K562 (cell line): Measurements from ENCODE around the gene IL3RA. TPM values are rescaled to one million over a fixed set of nuclear protein-coding genes. Genes with fewer than 3 reads are reported as not detected.

Experiments used
- ATAC-seq: fragments of 200-7000 bp; cut with Tn5 transposase; 3 replicates; pipeline ENCODE4 v1.9.1; 2020; ENCODE audit warnings: moderate library complexity
- BruUV-seq: library from RNA; stranded (reverse); fragments of 400-500 nt; replicated peaks from 2 replicates; lab custom pipeline; 2021; lab: Mats Ljungman, UMichigan
- CTCF ChIA-PET: fragments of 300-600 bp; formaldehyde crosslinking; extraction: SDS; loops from one replicate; lab custom pipeline; 2021; ENCODE audit warnings: low intra/inter-chr PET ratio; lab: Yijun Ruan, JAX
- POLR2A ChIA-PET: fragments of 300-600, 350-650 bp; sonication (Branson Sonifier 250); formaldehyde crosslinking; extraction: SDS; loops from one replicate; lab custom pipeline; 2021; ENCODE audit warnings: antibody characterized with exemption, inconsistent platforms; lab: Yijun Ruan, JAX
- DNase-seq, 4 experiments: peaks; one replicate each; pipeline versions ENCODE4 v3.0.0 to v3.0.0-alpha.2; 2011 to 2018; ENCODE audit warnings: low spot score in 3 of 4, mixed read lengths in 3 of 4; ENCODE audit errors: extremely low read depth in 1 of 4
- FAIRE-seq: peaks from 2 replicates; lab custom pipeline; 2011; peaks lifted over from hg19 to GRCh38; lab: Jason Lieb, UNC
- H2AFZ ChIP-seq: 2 replicates; pipeline ENCODE4 v1.6.0; 2011; ENCODE audit warnings: low read depth, low read length, control low read depth, inconsistent platforms
- H3K27ac ChIP-seq: fragments of 200-600 bp; 3 replicates; pipeline ENCODE4 v1.8.0; 2011; ENCODE audit warnings: low read depth, mild to moderate bottlenecking, control low read depth, inconsistent platforms, low read length, moderate library complexity, mixed read lengths; ENCODE audit errors: extremely low read depth
- H3K27me3 ChIP-seq, 2 experiments: fragments of 300-600 bp in 1 of 2; 2 replicates in 1 of 2; 3 replicates in 1 of 2; pipeline versions ENCODE4 v1.6.0 to v1.8.0; 2011; ENCODE audit warnings: inconsistent platforms in 2 of 2, low read length in 2 of 2, mild to moderate bottlenecking in 1 of 2, mixed read lengths in 1 of 2, moderate library complexity in 1 of 2; ENCODE audit not compliant: control insufficient read depth in 2 of 2, insufficient read depth in 2 of 2
- H3K36me3 ChIP-seq: fragments of 300-600 bp; 3 replicates; pipeline ENCODE4 v1.8.0; 2011; ENCODE audit warnings: mild to moderate bottlenecking, low read length, inconsistent platforms; ENCODE audit not compliant: control insufficient read depth, insufficient read depth
- H3K4me1 ChIP-seq, 2 experiments: fragments of 200-600 bp in 1 of 2; replicated peaks in 1 of 2; 2 replicates in 1 of 2; 3 replicates in 1 of 2; pipeline versions ENCODE4 v1.5.1 to v1.8.0; 2011; ENCODE audit warnings: inconsistent platforms in 2 of 2, low read length in 2 of 2, mild to moderate bottlenecking in 1 of 2, mixed read lengths in 1 of 2, moderate library complexity in 1 of 2; ENCODE audit not compliant: control insufficient read depth in 2 of 2, insufficient read depth in 2 of 2
- H3K4me2 ChIP-seq: 2 replicates; pipeline ENCODE4 v1.6.1; 2011; ENCODE audit warnings: low read length, control low read depth, inconsistent platforms, mixed read lengths; ENCODE audit not compliant: insufficient read depth
- H3K4me3 ChIP-seq: fragments of 200-600 bp; sonication (generic), shearing (Covaris generic); 2 replicates; pipeline ENCODE4 v1.5.1; 2016; ENCODE audit warnings: control low read depth, inconsistent platforms
- H3K79me2 ChIP-seq: fragments of 200-600 bp; 3 replicates; pipeline ENCODE4 v1.8.0; 2011; ENCODE audit warnings: low read length, inconsistent platforms; ENCODE audit not compliant: control insufficient read depth, insufficient read depth
- H3K9ac ChIP-seq, 2 experiments: 2 replicates each; pipeline versions ENCODE4 v1.6.0 to v1.6.1; 2011; ENCODE audit warnings: low read depth in 2 of 2, low read length in 2 of 2, control low read depth in 1 of 2, inconsistent platforms in 1 of 2, mild to moderate bottlenecking in 1 of 2, mixed read lengths in 1 of 2; ENCODE audit not compliant: insufficient read depth in 1 of 2
- H3K9me1 ChIP-seq: one replicate; pipeline ENCODE4 v1.6.0; 2011; ENCODE audit warnings: inconsistent platforms, mild to moderate bottlenecking, low read length, moderate library complexity; ENCODE audit not compliant: control insufficient read depth, insufficient read depth
- H3K9me3 ChIP-seq: replicated peaks from 2 replicates; pipeline ENCODE4 v1.5.1; 2011; ENCODE audit warnings: low read depth, low read length, inconsistent platforms; ENCODE audit not compliant: control insufficient read depth, insufficient read depth
- H4K20me1 ChIP-seq: replicated peaks from 2 replicates; pipeline ENCODE4 v1.6.1; 2011; ENCODE audit warnings: low read length, inconsistent platforms, mixed read lengths; ENCODE audit not compliant: control insufficient read depth, insufficient read depth
- CCNT2 ChIP-seq: IDR thresholded peaks from 2 replicates; pipeline ENCODE4 v1.6.1; 2011; ENCODE audit warnings: borderline replicate concordance, low read depth, mild to moderate bottlenecking, moderate library complexity, mixed read lengths, low read length; ENCODE audit not compliant: insufficient read length; ENCODE audit errors: extremely low read depth
- ESRRA ChIP-seq: fragments of 450-650 bp; IDR thresholded peaks from 2 replicates; pipeline ENCODE4 v1.6.1; 2014; ENCODE audit warnings: low read depth, mild to moderate bottlenecking, moderate library complexity, borderline replicate concordance
- GMEB1 ChIP-seq: fragments of 250-450 bp; sonication (Bioruptor Pico); IDR thresholded peaks from 2 replicates; pipeline ENCODE4 v1.4.0; 2020; ENCODE audit warnings: mild to moderate bottlenecking
- MAX ChIP-seq: sonication (generic); formaldehyde crosslinking; IDR thresholded peaks from 2 replicates; pipeline ENCODE4 v1.9.0; 2022; ENCODE audit warnings: mild to moderate bottlenecking, missing genetic modification reagents
- MAZ ChIP-seq, 2 experiments: fragments of 450-650 bp in 1 of 2; sonication (generic) in 1 of 2; formaldehyde crosslinking; IDR thresholded peaks in 1 of 2; conservative IDR thresholded peaks in 1 of 2; 2 replicates each; pipeline versions ENCODE4 v1.4.0 to v1.5.0; 2020; ENCODE audit warnings: mild to moderate bottlenecking in 1 of 2, missing genetic modification reagents in 1 of 2
- MEIS2 ChIP-seq: fragments of 450-650 bp; IDR thresholded peaks from 2 replicates; pipeline ENCODE4 v1.6.1; 2014; ENCODE audit warnings: mild to moderate bottlenecking; ENCODE audit not compliant: partially characterized antibody
- NRF1 ChIP-seq, 2 experiments: fragments of 450-650 bp; IDR thresholded peaks in 1 of 2; conservative IDR thresholded peaks in 1 of 2; 2 replicates each; pipeline ENCODE4 v1.6.1; 2014; ENCODE audit warnings: mild to moderate bottlenecking in 2 of 2
- TEAD1 ChIP-seq, 2 experiments: fragments of 450-650 bp in 1 of 2; sonication (generic) in 1 of 2; formaldehyde crosslinking; IDR thresholded peaks; 2 replicates each; pipeline versions ENCODE4 v1.4.0 to v1.8.0; 2020 to 2022; ENCODE audit warnings: mild to moderate bottlenecking in 2 of 2, missing genetic modification reagents in 1 of 2
- TEAD2 ChIP-seq: fragments of 450-650 bp; IDR thresholded peaks from 2 replicates; pipeline ENCODE4 v1.6.1; 2016; ENCODE audit warnings: missing genetic modification characterization, control low read depth, missing compliant biosample characterization
- TOE1 ChIP-seq, 2 experiments: fragments of 450-650 bp in 1 of 2; sonication (generic) in 1 of 2; formaldehyde crosslinking in 1 of 2; IDR thresholded peaks; 2 replicates each; pipeline versions ENCODE4 v1.7.1 to v1.8.0; 2016 to 2022; ENCODE audit warnings: borderline replicate concordance in 2 of 2, mild to moderate bottlenecking in 2 of 2, antibody characterized with exemption in 1 of 2, inconsistent platforms in 1 of 2, low read depth in 1 of 2, missing genetic modification reagents in 1 of 2, moderate library complexity in 1 of 2
- ZNF740 ChIP-seq, 3 experiments: fragments of 200-800 bp in 1 of 3; sonication (Bioruptor generic) in 1 of 3; sonication (generic) in 1 of 3; formaldehyde crosslinking in 1 of 3; IDR thresholded peaks; 2 replicates each; pipeline versions ENCODE4 v1.6.1 to v1.8.0; 2016 to 2022; ENCODE audit warnings: mild to moderate bottlenecking in 2 of 3, missing compliant biosample characterization in 2 of 3, missing genetic modification characterization in 2 of 3, missing genetic modification reagents in 1 of 3
- WGBS: fragments of 100-300 bp; shearing (Covaris generic); methylation state at CpG from one replicate; pipeline ENCODE4 v1.1.6; 2016; ENCODE audit warnings: low coverage, mixed read lengths; ENCODE audit not compliant: insufficient coverage; ENCODE audit errors: missing lambda C conversion rate; 5-methylcytosine and 5-hydroxymethylcytosine counted together
- in situ Hi-C: fragments of 300-500 bp; cut with MboI; formaldehyde crosslinking; loops from 4 replicates; pipeline ENCODE4 v1.15.0; 2018; ENCODE audit warnings: inconsistent platforms, mixed read lengths
- intact Hi-C: fragments of 100-400 bp; cut with micrococcal nuclease; formaldehyde crosslinking; loops from 2 replicates; pipeline ENCODE4 v1.14.2; 2022
- polyA plus RNA-seq, 8 experiments: library from polyadenylated mRNA; depleted of rRNA in 4 of 8; stranded (reverse) in 5 of 8; unstranded in 3 of 8; fragments of >200 nt; fragmentation: Nextera tagmentation in 2 of 8; fragmentation: Illumina TruSeq in 1 of 8; extraction: Ambion mirVana in 2 of 8; extraction: Trizol in 1 of 8; gene quantifications; 2 replicates each; pipeline versions ENCODE4 v1.2.1 to v1.2.3, GENCODE V29; 2011 to 2014; ENCODE audit warnings: inconsistent platforms in 1 of 8, missing spikeins in 1 of 8
- total RNA-seq, 7 experiments: library from RNA; depleted of rRNA in 6 of 7; stranded (reverse); fragments of >200 nt in 6 of 7; fragmentation: Illumina TruSeq in 2 of 7; extraction: Trizol in 2 of 7; gene quantifications; 2 replicates each; pipeline versions ENCODE4 v1.2.1 to v1.2.3, GENCODE V29; 2011 to 2021; ENCODE audit warnings: low replicate concordance in 1 of 7
- TF ChIP-seq, protein P1 (sequence below): fragments of 450-650 bp; IDR thresholded peaks from 2 replicates; pipeline ENCODE4 v1.6.1; 2016; ENCODE audit warnings: antibody characterized with exemption
- TF ChIP-seq, protein P2 (sequence below): fragments of 450-650 bp; formaldehyde crosslinking; IDR thresholded peaks from 2 replicates; pipeline ENCODE4 v1.4.0; 2020; ENCODE audit warnings: mild to moderate bottlenecking, moderate library complexity

The IL3RA gene
- total and polyA plus RNA-seq, 9 of the 15 experiments (the other 6 are each of a cell fraction or from before 2014, with no cell fraction given): not detected

DNA sequence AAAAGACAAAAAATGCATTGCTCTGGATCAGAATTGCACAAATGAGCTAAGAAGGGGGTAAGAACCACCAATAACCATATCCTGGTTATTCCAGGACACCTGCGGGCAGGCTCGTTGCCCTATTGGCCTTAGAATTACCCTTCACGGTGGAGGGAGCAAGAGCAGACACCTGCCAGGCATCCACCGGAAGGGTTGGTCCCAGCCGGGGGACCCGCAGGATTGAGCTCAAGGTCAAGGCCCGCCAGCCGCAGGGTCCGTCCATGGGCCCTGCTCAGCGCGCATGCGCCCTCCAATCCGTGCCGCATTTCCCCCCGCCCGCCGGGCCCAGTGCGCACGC lies 54.8 kb downstream of the IL3RA start:
- 2% methylated on average over 15 of the region's 19 CpGs for WGBS
- Histone ChIP-seq H3K27ac (peak overlapping the region; percentile 97), H2AFZ (no peak overlapping the region), H3K4me3 (peak overlapping the region; percentile 86), H3K9me1 (peaks cover 8% of the 10 kb centered on the region), H3K36me3 (peaks cover 51% of the 10 kb centered on the region; the same call in 2 of the 3 replicates), H3K9me3 (no peaks in the 10 kb centered on the region), H3K4me2 (peak overlapping the region; percentile 97), H3K9ac (peak overlapping the region; percentile 98 to 100), H3K79me2 (peaks cover 63% of the 10 kb centered on the region), H3K4me1 (peaks cover 0 to 59% of the 10 kb centered on the region in 2 experiments; a peak in 4 of 5 replicates), H4K20me1 (peaks cover 40% of the 10 kb centered on the region), H3K27me3 (no peaks in the 10 kb centered on the region)
- in situ Hi-C loops (no loop called here), intact Hi-C loops (no loop called here)
- peak; percentile 77 to 89 (median 84) for DNase-seq
- POLR2A ChIA-PET: no interaction called here
- CTCF ChIA-PET: no interaction called here
- FAIRE-seq: peak; percentile 65
- ATAC-seq: no peak; the same call in 2 of the 3 replicates
- no TSS peak for BruUV-seq
- 0 out of 4 replicates have a peak, but pooled peaks of 1 of the 2 experiments have one; percentile 48 for TF ChIP-seq TEAD1 (CRISPR knock-in tag; IDR thresholded peaks at IDR 0.05)
- no peak for TF ChIP-seq TOE1 (IDR thresholded peaks at IDR 0.05; ENCODE audit: borderline replicate concordance)
- TF ChIP-seq TOE1 (CRISPR knock-in tag; IDR thresholded peaks at IDR 0.05; ENCODE audit: borderline replicate concordance, low read depth): no peak
- TF ChIP-seq NRF1 (conservative IDR thresholded peaks at IDR 0.05 in 1 of 2, IDR thresholded peaks at IDR 0.05 in 1 of 2): peak; percentile 92 to 94
- peak; percentile 31 for TF ChIP-seq CCNT2
- TF ChIP-seq GMEB1 (CRISPR knock-in tag): 0 out of 2 replicates have a peak, but pooled peaks have one; percentile 32
- no peak for TF ChIP-seq ZNF740 (CRISPR knock-in tag; IDR thresholded peaks at IDR 0.05)
- TF ChIP-seq ZNF740 (tag; IDR thresholded peaks at IDR 0.05): no peak
- TF ChIP-seq ESRRA: 0 out of 2 replicates have a peak, but pooled peaks have one; percentile 24
- 0 out of 4 replicates have a peak, but pooled peaks of 1 of the 2 experiments have one; percentile 89 for TF ChIP-seq MAZ (CRISPR knock-in tag; conservative IDR thresholded peaks at IDR 0.05 in 1 of 2, IDR thresholded peaks at IDR 0.05 in 1 of 2)
- TF ChIP-seq MEIS2: peak; percentile 57
- TF ChIP-seq, protein P1, sequence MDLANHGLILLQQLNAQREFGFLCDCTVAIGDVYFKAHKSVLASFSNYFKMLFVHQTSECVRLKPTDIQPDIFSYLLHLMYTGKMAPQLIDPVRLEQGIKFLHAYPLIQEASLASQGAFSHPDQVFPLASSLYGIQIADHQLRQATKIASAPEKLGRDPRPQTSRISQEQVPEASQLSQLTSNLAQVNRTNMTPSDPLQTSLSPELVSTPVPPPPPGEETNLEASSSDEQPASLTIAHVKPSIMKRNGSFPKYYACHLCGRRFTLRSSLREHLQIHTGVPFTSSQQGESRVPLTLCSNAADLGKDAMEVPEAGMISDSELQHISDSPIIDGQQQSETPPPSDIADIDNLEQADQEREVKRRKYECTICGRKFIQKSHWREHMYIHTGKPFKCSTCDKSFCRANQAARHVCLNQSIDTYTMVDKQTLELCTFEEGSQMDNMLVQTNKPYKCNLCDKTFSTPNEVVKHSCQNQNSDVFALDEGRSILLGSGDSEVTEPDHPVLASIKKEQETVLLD: peak; percentile 39; the same call in 1 of the 2 replicates
- TF ChIP-seq, protein P2, sequence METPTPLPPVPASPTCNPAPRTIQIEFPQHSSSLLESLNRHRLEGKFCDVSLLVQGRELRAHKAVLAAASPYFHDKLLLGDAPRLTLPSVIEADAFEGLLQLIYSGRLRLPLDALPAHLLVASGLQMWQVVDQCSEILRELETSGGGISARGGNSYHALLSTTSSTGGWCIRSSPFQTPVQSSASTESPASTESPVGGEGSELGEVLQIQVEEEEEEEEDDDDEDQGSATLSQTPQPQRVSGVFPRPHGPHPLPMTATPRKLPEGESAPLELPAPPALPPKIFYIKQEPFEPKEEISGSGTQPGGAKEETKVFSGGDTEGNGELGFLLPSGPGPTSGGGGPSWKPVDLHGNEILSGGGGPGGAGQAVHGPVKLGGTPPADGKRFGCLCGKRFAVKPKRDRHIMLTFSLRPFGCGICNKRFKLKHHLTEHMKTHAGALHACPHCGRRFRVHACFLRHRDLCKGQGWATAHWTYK: no peak
- TF ChIP-seq MAX (CRISPR knock-in tag): no peak
- no peak for TF ChIP-seq TEAD2 (tag)
